ENCODE data around the gene SUN1. TPM values are rescaled to one million over a fixed set of nuclear protein-coding genes. Genes with fewer than 3 reads are reported as not detected.

The SUN1 gene
- total RNA-seq, 4 donors from 2014 or later = 139 to 624 (median 446) TPM

DNA sequence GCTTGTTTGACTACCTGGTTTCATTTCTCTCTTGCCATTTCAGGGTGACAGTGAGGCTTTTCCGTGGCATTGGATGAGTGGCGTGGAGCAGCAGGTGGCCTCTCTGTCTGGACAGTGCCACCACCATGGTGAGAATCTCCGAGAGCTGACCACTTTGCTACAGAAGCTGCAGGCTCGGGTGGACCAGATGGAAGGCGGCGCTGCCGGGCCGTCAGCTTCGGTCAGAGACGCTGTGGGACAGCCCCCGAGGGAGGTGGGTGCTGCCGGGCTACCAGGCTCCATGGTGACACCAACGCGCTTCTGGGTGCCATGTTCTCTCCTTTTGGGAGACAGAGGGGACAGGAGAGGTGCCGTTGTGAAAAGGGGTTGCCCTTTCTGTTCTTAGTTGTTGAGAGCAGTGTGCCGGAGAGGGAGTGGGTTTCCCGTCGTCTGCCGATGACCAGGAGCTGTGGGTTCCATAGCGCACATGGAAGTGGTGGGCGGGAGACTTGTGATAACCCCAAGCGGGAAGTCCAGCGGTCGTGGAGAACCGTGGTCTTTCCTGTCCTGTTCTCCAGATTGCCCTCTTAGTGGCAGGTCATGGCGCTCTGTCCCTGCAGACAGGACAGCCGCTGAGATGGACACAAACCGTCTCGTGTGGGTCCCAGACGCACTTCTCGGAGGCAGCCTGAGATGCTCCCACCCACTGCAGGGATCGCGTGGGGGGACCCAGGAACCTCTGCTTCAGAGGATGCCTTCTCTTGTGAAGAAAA is 21.3 kb downstream of the SUN1 start:
- H3K36me3 ChIP-seq = no peaks in the 10 kb centered on the region
- no peak for DNase-seq
- no peak overlapping the region for H3K27ac ChIP-seq
- H3K27me3 ChIP-seq = no peaks in the 10 kb centered on the region
- TF ChIP-seq POLR2A (IDR thresholded peaks at IDR 0.05) = no peak
- TF ChIP-seq, protein P1, sequence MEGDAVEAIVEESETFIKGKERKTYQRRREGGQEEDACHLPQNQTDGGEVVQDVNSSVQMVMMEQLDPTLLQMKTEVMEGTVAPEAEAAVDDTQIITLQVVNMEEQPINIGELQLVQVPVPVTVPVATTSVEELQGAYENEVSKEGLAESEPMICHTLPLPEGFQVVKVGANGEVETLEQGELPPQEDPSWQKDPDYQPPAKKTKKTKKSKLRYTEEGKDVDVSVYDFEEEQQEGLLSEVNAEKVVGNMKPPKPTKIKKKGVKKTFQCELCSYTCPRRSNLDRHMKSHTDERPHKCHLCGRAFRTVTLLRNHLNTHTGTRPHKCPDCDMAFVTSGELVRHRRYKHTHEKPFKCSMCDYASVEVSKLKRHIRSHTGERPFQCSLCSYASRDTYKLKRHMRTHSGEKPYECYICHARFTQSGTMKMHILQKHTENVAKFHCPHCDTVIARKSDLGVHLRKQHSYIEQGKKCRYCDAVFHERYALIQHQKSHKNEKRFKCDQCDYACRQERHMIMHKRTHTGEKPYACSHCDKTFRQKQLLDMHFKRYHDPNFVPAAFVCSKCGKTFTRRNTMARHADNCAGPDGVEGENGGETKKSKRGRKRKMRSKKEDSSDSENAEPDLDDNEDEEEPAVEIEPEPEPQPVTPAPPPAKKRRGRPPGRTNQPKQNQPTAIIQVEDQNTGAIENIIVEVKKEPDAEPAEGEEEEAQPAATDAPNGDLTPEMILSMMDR (IDR thresholded peaks at IDR 0.05) = no peak
- no peaks in the 10 kb centered on the region for H3K9me3 ChIP-seq
- no peak overlapping the region for H3K4me3 ChIP-seq
- H3K4me1 ChIP-seq = no peaks in the 10 kb centered on the region
- intact Hi-C loops (cut with DNase I; ENCODE audit: low total_unique reads) = no loop called here

DNA sequence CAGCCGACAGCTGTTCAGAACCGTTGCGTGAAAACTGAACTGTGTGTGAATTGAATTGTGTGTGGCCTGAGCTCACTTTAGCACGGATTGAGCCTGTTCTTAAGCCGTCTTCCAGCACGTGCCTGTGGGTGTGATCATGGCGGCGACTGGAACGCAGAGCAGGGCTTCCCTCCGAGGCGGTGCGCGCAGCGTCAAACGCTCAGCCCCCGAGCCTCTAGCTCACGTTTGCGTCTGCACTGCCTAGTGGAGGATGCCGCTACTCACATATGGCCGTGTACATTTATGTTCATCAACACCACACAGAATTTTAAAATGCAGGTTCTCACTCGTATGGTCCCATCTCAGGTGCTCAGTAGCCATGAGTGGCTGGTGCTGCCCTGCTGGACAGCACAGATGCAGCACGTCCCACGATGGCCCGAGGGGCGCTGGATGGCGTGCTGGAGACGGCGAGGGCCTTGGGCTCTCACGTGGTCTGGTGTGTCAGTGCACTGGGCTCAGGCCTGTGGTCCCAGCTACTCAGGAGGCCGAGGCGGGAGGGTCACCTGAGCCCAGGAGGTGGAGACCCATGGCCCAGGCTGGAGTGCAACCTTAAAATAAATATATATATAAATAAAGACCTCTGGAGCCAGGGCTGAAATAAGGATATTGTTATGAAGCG is 22.0 kb downstream of the SUN1 start:
- no peaks in the 10 kb centered on the region for H3K36me3 ChIP-seq
- no peak for DNase-seq
- no peaks in the 10 kb centered on the region for H3K4me1 ChIP-seq
- intact Hi-C loops (cut with DNase I; ENCODE audit: low total_unique reads) = no loop called here
- no peaks in the 10 kb centered on the region for H3K9me3 ChIP-seq
- no peak overlapping the region for H3K27ac ChIP-seq
- TF ChIP-seq POLR2A (IDR thresholded peaks at IDR 0.05) = no peak
- TF ChIP-seq, protein P1 (IDR thresholded peaks at IDR 0.05) = no peak
- no peaks in the 10 kb centered on the region for H3K27me3 ChIP-seq
- H3K4me3 ChIP-seq = no peak overlapping the region

DNA sequence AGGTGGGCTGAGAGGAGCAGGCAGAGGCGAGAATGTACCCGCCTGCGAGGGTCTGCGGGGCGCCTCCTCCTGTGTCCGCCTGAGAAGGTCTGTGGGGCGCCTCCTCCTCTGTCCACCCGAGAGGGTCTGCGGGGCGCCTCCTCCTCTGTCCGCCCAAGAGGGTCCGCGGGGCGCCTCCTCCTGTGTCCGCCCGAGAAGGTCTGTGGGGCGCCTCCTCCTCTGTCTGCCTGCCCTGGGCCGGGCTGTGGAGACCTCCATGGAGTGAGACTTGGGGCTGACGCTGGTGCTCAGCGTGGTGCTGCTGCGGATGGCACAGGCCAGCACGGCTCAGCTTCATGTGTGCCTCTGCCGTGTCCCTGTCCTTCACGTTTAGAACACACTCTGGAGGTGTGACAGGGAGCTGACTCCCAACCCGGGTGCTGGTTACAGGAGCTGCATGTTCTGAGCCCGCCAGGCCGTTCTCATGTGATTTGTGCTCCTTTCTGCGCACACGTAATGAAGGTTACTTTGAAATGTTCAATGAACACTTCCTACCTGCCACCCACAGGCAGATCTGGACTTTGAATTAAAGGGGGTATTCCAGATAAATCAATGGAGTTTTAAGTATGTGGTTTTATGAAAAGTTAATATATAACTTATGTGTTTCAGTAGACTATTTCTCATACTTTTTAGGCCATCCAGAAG is 23.6 kb downstream of the SUN1 start:
- intact Hi-C loops (cut with DNase I; ENCODE audit: low total_unique reads) = no loop called here
- no peaks in the 10 kb centered on the region for H3K36me3 ChIP-seq
- no peak for DNase-seq

DNA sequence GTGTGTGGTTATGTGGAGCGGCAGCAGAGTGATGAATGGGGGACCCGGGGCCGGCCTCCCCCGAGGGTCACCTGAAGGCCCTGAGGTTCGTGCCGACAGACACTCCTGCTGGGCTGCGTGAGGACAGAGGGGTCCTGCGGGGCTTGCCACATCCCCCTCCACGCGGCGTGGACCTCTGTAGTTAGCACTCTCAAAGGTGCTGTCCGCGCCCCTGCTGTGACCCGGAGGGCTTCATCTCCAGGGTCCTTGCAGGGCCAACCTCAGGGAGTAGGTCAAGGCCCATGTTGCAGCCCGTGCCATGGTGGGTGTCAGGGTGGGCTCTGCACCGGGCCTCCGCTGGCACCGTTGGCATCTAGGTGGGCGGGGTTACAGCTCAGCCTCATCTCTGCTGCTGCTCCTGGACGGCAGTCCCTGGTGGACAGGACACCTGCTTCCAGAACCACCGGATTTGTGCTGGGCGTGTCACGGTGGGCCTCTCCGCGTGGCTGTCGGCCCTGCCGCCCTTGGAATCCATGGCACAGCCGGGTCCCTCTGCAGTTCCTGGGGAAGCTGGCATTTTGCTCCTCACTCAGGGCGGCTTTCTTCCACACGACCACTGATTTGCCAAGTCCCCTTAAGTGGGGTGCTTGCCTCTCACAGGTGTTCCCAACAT is 24.3 kb downstream of the SUN1 start:
- H3K4me3 ChIP-seq = no peak overlapping the region
- H3K36me3 ChIP-seq = no peaks in the 10 kb centered on the region
- TF ChIP-seq, protein P1 (IDR thresholded peaks at IDR 0.05) = no peak
- TF ChIP-seq POLR2A (IDR thresholded peaks at IDR 0.05) = no peak
- H3K27me3 ChIP-seq = no peaks in the 10 kb centered on the region
- no peaks in the 10 kb centered on the region for H3K4me1 ChIP-seq
- H3K27ac ChIP-seq = no peak overlapping the region
- DNase-seq = no peak
- intact Hi-C loops (cut with DNase I; ENCODE audit: low total_unique reads) = no loop called here
- H3K9me3 ChIP-seq = no peaks in the 10 kb centered on the region

More for the DNA sequence above, 23.6 kb downstream of the SUN1 start:
- TF ChIP-seq POLR2A (IDR thresholded peaks at IDR 0.05) = no peak
- TF ChIP-seq, protein P1 (IDR thresholded peaks at IDR 0.05) = no peak
- Histone ChIP-seq H3K27me3 (no peaks in the 10 kb centered on the region), H3K4me3 (no peak overlapping the region), H3K27ac (no peak overlapping the region), H3K4me1 (no peaks in the 10 kb centered on the region), H3K9me3 (no peaks in the 10 kb centered on the region)

Measured in uterus (tissue), 4 donors.